CD4-positive, alpha-beta T cell treated with Interferon gamma for 1 hour (primary cell): ENCODE results near the gene TMEM190.
A peak's percentile ranks its signal among the peaks of the same experiment; 100 is the strongest.

Experiments
- DNase-seq: peaks from one replicate; pipeline ENCODE4 v3.0.0-alpha.2; 2020

Gene TMEM190

DNA sequence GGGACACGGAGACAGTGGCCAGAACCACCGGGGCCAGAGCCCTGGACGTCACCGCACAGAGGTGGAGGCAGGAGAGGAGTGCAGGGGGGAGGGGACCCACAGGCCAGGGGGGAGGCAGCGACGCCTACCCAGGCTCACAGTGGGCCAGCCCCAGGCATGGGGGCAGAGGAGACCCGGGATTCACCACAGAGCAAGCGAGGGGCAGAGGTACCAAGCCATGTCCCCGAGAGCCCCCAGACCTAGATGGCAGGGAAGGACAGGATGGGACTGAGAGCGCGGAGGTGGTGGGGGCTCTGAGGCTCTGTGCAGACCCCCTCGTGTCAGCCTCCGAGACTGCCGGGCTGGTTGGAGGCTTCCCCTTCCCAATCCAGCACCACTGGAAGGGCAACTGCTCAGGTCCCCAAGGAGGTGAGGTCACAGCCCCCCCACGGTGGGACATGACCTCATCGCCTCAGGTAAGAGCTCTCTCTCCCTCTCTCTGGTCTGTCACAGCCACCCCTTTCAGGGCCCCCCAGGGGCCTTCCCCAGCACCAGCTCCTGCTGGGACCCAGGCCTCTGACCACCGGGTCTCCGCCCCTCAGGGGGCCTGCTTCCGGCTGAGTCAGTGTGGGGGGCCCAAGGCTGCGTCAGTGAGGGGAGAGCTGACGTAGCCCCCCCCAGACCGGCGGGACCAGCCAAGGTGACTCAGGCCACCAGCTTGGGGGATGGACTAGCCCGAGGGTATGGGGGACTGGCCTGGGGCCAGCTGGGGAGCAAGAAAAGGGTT, 4.1 kb upstream of the TMEM190 start:
- DNase-seq = no peak

DNA sequence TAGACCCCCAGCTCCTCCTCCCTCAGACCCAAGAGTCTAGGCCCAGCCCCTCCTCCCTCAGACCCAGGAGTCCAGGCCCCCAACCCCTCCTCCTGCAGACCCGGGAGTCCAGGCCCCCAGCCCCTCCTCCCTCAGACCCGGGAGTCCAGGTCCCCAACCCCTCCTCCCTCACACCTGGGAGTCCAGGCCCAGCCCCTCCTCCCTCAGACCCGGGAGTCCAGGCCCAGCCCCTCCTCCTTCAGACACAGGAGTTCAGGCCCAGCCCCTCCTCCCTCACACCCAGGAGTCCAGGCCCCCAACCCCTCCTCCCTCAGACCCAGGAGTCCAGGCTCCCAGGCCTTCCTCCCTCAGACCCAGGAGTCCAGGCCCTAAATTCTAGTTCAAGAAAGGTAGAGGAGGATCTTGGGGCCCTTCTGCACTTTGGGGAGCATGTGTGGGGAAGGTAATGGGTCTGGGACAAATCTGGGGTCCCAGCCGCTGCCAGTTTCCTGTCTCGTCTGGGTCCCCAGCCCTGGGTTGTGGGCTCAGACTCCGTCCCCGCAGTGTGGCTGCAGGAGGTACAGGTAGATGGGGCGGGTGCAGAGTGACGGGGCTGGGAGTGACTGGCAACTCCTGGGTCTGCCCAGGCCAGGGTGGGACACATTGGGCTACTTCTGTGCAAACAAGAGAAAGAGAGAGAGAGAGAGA, 3.2 kb upstream of the TMEM190 start:
- no peak for DNase-seq

DNA sequence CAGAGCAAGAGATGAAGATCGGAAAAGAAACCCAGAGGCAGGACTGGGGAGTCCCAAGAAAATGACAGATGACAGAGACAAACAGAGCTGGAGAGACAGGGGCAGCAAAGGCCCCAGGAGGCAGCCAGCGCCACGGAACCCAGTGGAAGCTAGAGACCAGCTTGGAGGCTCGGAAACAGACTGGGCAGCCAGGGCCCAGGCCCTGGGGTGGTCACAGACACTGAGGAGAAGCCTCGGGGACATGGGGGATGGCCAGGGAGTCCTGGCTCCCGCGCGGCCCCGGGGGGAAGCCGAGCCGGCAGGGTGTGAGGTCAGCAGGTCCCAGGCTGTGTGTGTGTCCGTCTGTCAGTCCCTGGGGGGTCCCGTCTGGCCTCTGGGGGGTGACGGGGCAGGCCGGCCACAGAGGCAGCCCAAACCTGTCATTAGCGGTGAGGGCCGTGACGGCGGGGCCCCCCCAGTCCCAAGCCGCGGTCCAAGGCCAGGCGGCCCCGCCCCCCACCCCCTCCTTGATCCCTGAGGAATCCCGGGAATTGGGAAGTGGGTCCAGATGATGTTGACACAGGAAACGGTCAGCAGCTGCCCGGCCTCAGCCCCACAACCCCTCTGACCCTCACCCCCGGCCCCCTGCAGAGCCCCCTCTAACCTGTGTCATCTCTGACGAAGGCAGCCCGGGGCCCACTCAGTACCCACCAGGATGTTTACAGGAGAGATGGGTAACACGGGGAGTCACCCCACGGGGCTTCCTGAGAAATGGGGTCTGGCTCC, 2.5 kb upstream of the TMEM190 start:
- no peak for DNase-seq

DNA sequence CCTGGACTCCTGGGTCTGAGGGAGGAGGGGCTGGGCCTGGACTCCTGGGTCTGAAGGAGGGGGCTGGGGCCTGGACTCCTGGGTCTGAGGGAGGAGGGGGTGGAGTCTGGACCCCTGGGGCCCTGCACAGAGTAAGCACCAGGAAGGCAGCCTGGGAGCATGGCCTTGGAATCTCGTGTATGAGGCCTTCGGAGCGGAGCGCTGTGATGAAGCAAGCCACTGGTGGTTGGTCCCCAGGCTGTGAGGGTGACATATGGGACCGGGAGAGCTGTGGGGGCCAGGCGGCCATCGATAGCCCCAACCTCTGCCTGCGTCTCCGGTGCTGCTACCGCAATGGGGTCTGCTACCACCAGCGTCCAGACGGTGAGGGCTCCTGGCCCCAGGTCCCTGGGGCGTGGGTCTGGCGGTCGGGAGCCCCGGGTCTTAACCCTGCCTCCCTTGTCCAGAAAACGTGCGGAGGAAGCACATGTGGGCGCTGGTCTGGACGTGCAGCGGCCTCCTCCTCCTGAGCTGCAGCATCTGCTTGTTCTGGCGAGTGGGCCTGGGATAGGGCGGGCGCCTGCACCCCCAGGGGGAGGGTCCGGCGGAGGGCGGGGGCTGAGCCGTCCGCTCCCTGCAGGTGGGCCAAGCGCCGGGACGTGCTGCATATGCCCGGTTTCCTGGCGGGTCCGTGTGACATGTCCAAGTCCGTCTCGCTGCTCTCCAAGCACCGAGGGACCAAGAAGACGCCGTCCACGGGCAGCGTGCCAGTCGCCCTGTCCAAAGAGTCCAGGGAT, 918 bp downstream of the TMEM190 start:
- no peak for DNase-seq

DNA sequence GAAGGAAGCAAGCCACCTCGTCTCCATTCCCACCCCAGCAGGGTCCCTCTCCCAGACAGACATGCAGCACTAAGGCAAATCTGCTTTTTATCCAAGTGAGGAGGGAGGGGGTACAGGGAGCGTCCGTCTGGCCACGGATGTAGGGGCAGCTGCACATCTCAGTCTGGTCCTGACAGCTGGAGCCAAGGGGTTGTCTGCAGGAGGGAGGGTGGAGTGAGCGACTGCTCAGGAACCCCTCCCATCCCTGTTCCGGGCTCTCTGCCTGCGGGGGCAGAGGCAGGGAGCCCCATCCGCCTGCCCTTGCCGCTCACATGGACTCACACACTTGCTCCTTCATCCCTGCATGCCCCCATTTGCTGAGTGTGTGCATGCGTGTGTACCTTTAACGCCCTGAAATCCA, 2.5 kb downstream of the TMEM190 start:
- DNase-seq = no peak

DNA sequence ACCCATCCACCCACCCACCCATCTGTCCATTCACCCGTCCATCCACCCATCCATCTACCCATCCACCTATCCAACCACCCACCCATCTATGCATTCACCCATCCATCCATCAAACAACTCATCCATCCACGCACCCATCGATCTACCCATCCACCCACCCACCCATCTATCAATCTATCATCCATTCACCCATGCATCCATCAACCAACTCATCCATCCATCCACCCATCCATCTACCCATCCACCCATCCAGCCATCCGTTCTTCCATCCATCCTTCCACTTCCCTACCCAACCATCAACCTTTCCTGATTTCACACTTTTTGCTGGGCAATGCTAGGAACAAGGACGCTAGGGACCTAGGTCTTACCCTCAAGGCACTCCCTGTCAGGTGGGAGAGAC, 5.4 kb downstream of the TMEM190 start:
- DNase-seq = no peak

DNA sequence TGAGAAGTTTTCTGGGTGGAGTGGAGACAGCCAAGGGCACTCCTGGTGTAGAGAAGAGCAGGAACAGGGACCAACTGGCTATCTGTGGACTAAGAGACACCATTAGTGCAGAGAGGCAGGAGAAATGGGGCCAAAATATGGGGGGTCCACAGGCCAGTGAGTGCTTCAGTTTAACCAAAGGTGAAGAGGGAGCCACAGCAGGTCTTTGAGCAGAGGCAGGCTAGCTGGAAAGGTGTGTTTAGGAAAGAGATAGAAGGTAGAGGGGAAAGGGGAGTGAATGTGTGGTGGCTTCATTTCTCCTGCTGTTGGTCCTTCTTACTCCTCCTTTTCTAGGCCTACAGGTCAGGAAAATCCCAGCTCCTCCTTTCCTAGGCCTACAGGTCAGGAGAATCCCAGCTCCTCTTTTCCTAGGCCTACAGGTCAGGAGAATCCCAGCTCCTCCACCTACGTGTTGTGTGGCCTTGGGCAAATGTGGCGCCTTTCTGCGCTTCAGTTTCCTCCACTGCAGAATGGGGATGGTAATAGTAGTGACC, 6.0 kb downstream of the TMEM190 start:
- no peak for DNase-seq

DNA sequence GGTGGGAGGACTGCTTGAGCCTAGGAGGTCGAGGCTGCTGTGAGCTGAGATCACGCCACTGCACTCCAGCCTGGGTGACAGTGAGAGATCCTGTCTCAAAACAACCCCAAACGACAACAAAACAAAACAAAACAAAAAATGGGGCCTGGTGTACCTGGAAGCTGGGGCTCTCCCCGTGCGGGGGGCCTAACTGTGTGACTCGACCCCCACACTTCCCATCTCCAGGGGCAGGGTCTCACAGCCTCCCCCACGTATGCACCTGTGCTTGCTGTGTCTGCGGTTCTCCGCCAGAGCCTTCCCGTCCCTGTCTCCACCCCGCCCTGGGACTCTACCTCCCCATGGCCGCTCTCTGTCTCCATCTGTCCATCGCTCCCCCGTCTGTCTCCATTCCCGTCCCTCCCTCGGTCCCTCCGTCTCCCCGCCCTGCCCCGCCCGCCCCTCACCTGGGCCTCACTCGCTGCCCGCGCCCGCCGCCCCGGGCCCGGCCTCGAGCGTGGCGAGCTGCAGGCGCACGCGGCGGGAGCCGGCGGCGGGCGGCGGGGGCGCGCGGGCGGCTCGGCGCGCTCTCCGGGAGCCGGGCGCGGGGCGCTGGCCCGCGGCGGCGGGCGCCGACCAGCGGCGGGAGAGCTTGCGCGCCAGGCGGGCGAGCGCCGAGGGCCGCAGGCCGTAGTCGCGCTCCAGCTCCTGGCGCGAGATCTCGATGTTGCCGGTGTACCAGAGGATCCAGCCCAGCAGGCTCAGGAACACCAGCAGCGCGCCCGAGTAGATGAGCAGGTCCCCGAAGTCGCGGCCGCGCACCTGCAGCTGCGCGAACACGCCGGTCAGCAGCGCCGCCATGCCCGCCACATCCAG, 6.9 kb downstream of the TMEM190 start:
- DNase-seq = peak; percentile 45

DNA sequence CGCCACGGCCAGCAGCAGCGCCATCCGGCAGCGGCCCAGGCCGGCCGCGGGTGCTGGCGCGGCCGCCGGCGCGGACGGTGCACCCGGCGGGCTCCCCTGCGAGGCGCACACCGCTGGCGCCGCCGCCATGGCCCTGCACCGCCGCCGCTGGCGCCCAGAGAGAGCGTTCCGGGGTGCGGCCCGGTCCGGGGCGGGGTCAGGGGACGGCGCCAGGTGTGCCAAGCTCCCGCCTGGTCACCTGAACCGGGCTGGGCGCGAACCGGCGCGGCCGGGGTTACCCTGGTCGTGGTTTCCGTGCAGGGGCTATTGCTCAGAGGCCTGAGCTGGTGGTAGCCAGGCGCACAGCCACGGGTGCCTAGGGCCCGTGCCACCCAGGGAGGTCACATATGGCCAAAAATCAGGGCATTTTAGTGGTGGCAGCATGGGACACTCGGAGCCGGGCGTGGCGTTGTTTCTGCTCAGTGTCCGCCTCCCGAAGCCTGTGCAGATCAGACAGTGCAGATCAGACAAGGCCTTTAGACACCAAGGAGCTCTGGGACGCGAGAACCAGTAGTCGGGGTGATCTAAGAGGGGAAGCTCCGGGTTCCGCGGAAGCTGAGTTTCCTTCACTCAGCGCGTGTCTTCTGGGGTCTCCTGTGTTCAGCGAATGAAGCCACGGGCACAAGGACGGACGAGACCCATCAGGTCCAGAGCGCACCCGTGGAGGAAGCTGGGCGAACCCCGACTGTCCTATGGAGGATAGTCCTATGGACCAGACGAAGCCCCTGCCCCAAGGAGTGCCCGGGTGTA, 7.7 kb downstream of the TMEM190 start, which contains the start of gene TMEM238:
Gene TMEM238, minus strand, starts transcription at position 162 of the 789 bp plus-strand sequence. Its CDS starts 33 bp downstream, at position 129.
- no peak for DNase-seq

DNA sequence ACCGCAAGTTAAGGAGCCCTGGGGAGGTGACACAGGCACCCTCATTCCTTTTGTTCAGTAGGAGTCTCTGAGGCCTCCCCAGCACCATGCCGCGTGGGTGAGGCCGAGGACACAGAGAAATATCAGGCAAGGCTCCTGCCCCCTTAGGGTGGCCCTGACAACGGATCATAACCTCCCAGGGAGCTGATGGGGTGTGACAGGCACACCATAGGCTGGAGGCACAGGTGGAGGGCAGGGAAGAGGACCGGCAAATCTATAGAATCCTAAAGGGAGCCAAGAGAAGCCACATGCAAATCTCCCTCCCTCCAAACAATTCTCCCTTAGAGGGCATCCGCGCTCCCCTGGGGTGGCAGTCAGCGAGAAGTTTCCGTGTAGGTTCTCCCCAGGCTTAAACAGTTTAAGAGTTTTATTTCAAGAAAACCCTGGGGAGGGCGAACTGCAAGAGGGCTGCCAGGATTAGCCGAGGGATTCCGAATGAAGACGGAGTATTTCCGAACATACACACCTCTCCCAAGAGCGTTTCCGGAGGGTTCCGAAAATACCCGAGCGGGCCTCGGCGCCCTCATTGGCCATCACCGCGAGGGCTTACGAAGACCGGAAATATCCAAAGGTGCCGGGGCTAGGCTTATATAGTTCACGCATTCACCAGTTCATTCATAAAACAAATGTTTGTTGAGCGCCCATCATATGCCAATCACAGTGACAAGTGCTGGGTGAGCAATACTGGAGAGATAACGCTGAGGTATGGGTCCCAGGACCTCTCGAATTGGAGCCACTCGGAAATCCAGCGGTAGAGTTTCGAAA, 8.5 kb downstream of the TMEM190 start:
- peak; percentile 94 for DNase-seq

DNA sequence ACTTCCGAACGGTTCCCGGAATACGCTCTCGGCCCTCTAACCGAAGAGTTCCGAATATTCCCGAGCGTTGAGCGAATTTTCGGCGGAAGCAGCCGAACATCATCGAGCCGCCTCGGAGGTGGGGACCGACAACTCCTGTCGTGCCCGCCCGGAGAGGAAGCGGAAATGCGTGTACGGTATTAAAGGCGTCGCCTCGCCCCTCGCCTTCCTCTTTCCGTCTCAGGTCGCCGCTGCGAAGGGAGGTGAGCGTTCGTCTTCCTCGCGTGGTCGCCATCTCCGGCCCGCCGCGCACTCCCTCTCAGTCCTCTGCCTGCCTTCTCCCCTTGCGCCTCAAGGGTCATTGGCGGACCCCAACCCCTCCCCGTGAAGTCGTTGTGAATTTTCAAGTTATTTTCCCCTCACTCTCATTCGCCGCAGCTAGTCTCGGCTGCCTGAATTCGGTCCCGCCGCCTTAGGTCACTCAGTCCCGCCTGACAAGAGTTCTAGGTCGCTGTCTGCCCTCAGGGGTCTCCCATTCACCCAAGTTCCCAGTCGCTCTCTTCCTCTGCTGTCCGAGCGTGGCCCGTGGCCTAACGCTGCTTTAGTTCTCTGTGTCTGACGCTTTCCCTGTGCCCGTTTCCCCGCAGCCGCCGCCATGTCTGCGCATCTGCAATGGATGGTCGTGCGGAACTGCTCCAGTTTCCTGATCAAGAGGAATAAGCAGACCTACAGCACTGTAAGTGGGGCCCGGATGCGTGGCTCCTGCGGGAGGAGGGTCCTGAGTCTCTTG, 9.3 kb downstream of the TMEM190 start, which contains the start of gene RPL28:
Gene RPL28, plus strand, starts transcription at position 209 of the 769 bp plus-strand sequence. Its CDS starts 426 bp downstream, at position 635.
- DNase-seq = peak; percentile 98

DNA sequence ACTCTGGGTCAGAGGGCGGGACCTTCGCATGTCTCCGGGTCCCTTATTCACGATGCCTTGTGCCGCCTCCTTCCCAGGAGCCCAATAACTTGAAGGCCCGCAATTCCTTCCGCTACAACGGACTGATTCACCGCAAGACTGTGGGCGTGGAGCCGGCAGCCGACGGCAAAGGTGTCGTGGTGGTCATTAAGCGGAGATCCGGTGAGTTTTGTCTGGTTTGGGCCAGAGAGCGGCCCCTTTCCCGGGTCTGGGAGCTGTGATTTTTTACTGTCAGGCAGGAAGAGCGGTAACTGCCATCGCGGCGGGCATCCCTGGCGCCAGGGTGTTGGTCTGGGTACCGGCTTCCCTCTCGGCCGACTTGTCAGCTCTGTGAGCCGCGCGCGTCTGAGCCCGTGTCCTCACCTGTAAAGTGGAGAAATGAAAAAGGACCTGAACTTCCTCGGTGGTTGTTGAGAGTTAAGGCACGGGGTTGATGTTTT, 9.9 kb downstream of the TMEM190 start:
- no peak for DNase-seq

DNA sequence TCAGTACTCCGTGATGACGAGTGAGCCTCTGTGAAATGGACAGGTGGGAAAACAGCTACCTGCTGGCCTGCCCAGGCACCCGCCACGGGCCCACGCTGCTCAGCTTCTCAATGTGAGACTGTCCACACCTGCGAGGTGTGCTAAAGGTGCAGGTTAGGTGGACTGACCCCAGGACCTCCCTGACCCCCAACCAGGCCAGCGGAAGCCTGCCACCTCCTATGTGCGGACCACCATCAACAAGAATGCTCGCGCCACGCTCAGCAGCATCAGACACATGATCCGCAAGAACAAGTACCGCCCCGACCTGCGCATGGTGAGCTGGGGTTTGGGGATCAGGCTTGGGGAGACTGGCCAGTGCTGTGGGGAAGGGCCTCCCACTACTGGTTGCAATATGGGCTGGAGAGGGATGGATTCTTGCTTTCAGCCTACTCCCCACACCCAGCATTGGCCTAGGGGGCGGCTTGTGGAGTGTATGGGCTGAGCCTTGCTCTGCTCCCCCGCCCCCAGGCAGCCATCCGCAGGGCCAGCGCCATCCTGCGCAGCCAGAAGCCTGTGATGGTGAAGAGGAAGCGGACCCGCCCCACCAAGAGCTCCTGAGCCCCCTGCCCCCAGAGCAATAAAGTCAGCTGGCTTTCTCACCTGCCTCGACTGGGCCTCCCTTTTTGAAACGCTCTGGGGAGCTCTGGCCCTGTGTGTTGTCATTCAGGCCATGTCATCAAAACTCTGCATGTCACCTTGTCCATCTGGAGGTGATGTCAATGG, 11.3 kb downstream of the TMEM190 start:
- no peak for DNase-seq

DNA sequence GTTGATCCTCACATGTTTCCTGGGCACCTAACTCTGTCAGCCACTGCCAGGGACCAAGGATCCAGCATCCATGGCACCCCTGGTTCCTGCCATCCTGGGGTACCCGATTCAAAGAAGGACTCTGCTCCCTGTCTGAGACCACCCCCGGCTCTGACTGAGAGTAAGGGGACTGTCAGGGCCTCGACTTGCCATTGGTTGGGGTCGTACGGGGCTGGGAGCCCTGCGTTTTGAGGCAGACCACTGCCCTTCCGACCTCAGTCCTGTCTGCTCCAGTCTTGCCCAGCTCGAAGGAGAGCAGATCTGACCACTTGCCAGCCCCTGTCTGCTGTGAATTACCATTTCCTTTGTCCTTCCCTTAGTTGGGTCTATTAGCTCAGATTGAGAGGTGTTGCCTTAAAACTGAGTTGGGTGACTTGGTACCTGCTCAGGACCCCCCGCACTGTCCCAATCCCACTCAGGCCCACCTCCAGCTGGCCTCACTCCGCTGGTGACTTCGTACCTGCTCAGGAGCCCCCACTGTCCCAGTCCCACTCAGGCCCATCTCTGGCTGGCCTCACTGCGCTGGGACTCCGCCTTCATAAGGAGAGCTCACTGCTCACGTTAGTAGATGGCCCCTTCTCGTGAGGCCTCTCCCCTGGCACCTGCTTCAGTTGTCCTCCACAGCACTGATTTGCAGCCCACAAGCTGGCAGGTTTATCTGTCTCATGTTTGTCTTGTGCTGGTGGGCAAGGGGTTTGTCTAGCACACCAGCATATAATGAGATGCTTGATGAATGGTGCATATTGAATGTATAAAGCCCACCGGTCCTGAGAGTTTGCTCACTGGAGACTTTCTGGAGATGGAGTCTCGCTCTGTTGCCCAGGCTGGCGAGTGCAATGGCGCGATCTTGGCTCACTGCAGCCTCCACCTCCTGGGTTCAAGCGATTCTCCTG, 13.0 kb downstream of the TMEM190 start:
- DNase-seq = no peak

DNA sequence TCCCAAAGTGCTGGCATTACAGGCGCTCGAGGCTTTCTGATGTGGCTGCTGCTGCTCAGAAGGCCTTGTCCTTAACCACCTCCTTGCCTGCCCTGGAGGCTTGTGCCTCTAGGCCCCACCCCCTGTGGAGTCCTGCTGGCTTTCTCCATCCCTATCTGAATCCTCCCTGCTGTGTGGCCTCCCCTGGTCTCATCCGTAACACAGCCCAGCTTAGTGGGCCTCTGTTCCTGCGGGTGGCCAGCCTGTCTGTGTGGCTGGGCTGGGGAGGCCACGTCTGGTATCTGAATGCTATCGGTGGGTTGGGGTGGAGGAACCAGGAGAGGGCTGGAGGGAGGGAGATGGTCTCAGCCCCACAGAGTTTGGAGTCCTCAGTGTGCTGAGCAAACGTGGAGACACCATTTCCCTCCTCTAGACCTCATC, 13.8 kb downstream of the TMEM190 start:
- DNase-seq = no peak

DNA sequence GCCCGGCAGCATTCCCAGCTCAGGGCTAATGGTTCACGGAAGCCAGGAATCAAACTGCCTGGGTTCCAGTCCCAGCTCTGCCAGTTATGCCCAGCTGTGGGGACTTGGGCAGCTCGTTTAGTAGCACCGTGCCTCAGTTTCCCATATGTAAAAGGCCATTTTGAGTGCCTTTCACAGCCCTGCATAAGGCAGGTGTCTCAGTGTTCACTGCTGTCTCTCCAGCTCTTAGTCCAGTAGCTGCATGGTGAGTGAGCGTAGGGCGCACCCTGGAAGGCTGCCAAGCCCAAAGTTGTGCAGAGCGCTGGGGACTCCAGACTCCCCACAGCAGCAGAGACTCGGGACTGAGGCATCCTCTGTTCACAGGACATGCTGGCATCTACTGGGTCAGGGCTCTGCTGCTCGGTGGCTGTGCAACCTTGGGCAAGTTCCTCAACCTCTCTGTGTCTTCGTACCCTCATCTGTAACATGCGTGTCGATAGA, 14.6 kb downstream of the TMEM190 start:
- DNase-seq = no peak
